Measurements from ENCODE around the gene ADAMTSL2.

ADAMTSL2 gene

GRCh38 chr9:133589454-133590227 is 55.1 kb downstream of the ADAMTSL2 start:
- DNase-seq (ENCODE audit: low read depth): no peak

- DNase-seq (ENCODE audit: low read depth): no peak
These were observed 55.8 kb downstream of the ADAMTSL2 start for GRCh38 chr9:133590231-133590855.

GRCh38 chr9:133591116-133591910 is 56.8 kb downstream of the ADAMTSL2 start:
- no peak for DNase-seq (ENCODE audit: low read depth)

DNA sequence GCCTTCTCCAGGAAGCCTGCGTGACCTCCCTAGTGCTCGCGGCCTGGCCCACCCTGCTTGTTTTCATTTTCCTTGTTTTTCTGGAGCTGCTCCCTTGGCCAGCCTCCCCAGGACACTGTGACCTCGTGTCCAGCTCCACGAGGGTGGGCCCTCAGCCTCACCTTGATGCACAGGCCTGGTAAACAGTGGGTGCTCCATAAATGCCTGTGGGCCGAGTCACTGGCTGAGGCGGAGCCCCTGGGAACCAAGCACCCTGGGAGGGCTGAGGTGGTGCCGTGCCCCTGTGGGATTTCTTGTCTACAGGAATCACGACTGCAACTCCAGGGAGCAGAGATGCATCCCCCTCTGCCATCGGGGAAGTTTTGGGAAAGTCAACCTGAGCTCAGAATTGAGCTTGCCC is 57.5 kb downstream of the ADAMTSL2 start:
- DNase-seq (ENCODE audit: low read depth): no peak

DNA sequence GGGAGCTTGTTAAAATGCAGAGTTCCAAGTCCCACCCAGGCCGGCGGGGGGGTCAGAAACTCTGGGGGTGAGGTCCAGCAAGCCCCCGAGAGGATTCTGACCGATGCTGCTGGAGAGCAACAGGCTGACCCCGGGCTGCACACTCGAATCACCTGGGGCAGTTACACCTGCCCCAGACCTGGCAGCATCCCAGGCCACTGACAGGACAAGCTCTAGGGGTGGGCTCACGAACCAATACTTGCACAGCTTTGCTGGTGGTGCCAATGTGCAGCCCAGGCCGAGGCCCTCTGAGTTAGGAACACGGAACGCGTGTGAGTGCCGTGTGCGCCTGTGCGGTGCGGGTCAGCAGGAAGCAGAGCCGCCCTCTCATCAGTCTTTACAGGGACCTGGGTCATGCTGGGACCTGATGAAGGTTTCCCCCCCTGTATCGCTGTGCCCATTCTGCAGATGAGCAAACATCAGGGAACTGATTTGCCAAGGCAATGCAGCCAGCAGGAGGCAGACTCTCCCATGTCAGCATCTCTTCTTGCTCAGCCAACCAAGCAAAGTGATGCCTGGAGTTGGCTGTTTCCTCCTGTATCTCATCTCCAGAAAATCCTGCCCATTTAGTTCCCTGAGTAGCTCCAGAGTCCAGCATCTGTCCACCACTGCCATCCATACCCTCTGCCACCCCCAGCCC is 58.4 kb downstream of the ADAMTSL2 start:
- no peak for DNase-seq (ENCODE audit: low read depth)

- DNase-seq (ENCODE audit: low read depth): no peak
These were observed 59.2 kb downstream of the ADAMTSL2 start for GRCh38 chr9:133593587-133594253.

DNA sequence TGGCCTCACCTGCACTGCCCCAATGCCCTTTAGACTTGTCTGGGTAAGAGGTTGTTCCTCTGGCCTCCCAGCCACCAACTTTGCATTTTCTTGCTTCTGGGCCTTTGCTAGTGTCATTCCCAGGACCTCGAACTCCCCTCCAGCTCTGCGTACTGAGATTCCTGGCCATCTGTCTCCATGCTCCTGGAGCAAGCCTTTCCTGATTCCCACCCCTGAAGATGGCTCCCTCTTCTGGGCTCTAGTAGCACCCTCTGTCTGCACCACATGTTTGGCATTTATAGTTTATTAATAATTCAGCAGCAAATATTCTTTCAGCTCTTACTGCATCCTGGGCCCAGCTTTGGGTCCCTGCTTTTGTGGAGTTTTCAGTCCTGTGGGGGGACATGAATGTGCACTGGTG is 59.8 kb downstream of the ADAMTSL2 start:
- no peak for DNase-seq (ENCODE audit: low read depth)

- DNase-seq (ENCODE audit: low read depth): no peak
These were observed 61.4 kb downstream of the ADAMTSL2 start for GRCh38 chr9:133595910-133596309.

GRCh38 chr9:133597316-133597957 is 62.9 kb downstream of the ADAMTSL2 start:
- no peak for DNase-seq (ENCODE audit: low read depth)

- DNase-seq (ENCODE audit: low read depth): no peak
These were observed 64.5 kb downstream of the ADAMTSL2 start for GRCh38 chr9:133598978-133599377.

- DNase-seq (ENCODE audit: low read depth): no peak
These were observed 65.1 kb downstream of the ADAMTSL2 start for GRCh38 chr9:133599470-133600173.

DNA sequence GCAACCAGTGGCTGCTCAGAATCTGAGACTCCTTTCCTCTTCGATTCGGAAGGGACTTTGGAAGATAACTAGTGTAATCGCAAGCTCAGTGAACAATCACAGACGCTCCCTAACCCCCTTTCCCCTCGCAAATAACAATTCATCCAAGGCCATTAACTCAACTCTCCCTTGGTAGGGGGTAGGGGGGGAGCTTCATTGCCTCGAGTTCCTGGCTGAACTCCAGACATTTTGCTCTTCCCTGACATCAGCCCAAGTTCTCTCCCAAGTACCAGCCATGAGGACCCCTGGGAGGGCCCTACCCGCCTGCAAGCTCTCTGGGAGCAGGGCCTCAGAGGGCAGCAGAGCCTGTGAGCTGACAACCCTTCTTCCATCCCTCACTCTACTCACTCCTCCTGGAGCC is 66.2 kb downstream of the ADAMTSL2 start:
- DNase-seq (ENCODE audit: low read depth): no peak

- no peak for DNase-seq (ENCODE audit: low read depth)
These were observed 67.2 kb downstream of the ADAMTSL2 start for GRCh38 chr9:133601746-133602145.

DNA sequence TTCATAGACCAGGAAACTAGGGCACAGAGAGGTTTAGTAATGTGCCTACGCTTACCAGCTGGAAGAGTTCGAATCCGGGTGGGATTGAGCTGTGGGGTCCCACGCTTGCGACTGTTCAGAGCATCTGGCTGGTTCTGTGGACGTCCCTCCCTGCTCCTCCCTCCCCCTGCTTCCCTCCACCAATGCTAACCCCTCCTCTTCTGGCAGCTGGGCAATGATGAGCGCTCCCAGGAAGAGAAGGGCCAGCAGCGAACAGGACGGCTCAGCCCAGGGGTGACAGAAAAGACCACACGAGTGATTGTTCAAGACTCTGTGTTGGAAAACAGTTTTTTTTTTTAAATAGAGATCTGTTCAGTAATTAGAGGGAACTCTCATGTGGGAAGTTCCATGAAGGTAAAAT is 67.8 kb downstream of the ADAMTSL2 start:
- no peak for DNase-seq (ENCODE audit: low read depth)

DNA sequence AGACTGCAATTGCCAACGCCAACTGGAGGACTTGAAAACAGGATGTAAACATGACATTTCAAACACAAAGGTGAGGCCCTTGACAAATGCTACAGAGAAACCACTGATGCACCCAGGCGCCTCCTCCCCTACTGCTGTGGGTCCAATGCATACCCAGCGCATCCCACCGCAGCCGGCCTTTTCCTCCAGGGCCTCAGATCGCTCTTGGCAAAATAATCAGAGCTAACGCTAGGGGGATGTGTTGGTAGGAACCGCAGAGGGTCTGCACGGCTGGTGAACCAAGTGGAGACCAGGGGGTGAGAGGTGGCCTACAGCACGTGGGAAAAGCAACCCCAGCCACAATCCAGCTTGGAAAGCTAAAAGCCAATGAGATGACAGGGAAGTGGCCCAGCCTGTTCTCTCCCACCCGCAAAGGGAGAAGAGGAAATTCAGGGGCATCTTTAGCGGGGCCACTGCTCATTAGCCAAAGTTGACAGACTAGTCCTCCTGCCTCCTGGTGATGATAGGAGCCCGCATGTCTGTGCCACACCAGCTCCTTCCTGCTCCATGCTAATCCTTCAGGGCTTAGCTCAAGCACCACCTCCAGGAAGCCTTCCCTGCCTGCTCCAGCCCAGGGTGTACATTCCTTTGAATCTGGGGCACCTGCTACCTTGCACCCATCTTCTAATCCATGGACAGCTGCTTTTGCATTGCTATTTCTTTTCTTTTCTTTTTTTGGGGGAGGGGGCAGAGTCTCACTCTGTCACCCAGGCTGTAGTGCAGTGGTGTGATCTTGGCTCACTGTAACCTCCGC is 68.8 kb downstream of the ADAMTSL2 start:
- DNase-seq (ENCODE audit: low read depth): no peak

DNA sequence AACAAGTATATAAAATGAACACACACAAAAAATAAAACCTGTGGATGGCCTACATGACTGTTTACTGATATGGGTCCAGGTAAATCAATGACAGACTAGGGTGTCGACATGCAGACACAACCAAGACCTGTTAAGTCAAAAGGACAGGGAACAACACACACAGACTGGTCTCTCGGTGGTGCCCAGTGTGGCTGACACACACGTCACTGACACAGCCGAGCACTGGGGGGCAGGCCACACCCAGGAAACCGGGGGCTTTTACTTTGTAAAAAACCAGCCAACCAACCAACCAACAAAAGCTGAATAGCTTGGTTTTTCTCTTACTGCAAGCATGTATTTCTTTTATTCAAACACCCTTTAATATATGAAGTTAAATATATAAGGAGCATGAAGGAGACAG is 69.7 kb downstream of the ADAMTSL2 start:
- DNase-seq (ENCODE audit: low read depth): no peak

DNA sequence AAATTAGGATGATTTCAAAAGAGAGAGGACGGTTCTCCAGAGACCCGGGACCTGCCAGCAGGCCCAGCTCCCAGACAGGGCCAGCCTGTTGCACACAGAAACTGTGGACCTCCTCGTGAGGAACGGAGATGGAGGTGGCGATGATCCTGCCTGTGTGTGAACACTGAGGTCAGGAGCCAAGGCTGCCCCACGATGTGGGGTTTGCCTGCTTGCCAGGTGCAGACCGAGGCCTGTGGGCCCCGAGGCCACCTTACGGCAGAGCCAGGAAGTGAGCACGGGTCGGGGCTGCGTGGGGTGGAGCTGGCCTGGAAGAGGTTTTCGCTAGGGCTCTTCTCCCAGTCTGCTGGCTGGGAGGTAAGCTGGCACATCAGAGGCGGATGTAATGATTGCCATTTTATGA is 70.4 kb downstream of the ADAMTSL2 start:
- no peak for DNase-seq (ENCODE audit: low read depth)

GRCh38 chr9:133605446-133605845 is 70.9 kb downstream of the ADAMTSL2 start:
- DNase-seq (ENCODE audit: low read depth): no peak

GRCh38 chr9:133605856-133606707 is 71.6 kb downstream of the ADAMTSL2 start:
- DNase-seq (ENCODE audit: low read depth): no peak
